HepG2 (cell line): ENCODE measurements around the gene THRA. TPM values are rescaled to one million over a fixed set of nuclear protein-coding genes. Genes with fewer than 3 reads are reported as not detected.

ENCODE experiments used
- BORCS8-MEF2B ChIP-seq: sonication (generic); formaldehyde crosslinking; IDR thresholded peaks from 2 replicates; pipeline ENCODE4 v1.8.0; 2022; ENCODE audit warnings: mild to moderate bottlenecking, missing genetic modification reagents
- HOXA3 ChIP-seq: sonication (generic); formaldehyde crosslinking; IDR thresholded peaks from 2 replicates; pipeline ENCODE4 v1.5.0; 2020; ENCODE audit warnings: missing genetic modification reagents
- KAT2B ChIP-seq: fragments of 150-350 bp; IDR thresholded peaks from 2 replicates; pipeline ENCODE4 v1.6.1; 2014; ENCODE audit warnings: low read depth, low read length, borderline replicate concordance
- NPAS2 ChIP-seq: sonication (generic); formaldehyde crosslinking; IDR thresholded peaks from 2 replicates; pipeline ENCODE4 v1.8.0; 2022; ENCODE audit warnings: mild to moderate bottlenecking, missing genetic modification reagents, borderline replicate concordance
- PHB2 ChIP-seq: fragments of 450-650 bp; IDR thresholded peaks from 2 replicates; pipeline ENCODE4 v1.6.1; 2018; ENCODE audit not compliant: partially characterized antibody
- PLRG1 ChIP-seq: fragments of 450-650 bp; conservative IDR thresholded peaks from 2 replicates; pipeline ENCODE4 v1.6.1; 2016
- RAD21 ChIP-seq: fragments of 450-650 bp; formaldehyde crosslinking; IDR thresholded peaks from 2 replicates; pipeline ENCODE4 v1.5.0; 2020; ENCODE audit warnings: mild to moderate bottlenecking
- SCMH1 ChIP-seq: sonication (generic); formaldehyde crosslinking; IDR thresholded peaks from 2 replicates; pipeline ENCODE4 v1.9.0; 2021; ENCODE audit warnings: missing genetic modification reagents, mild to moderate bottlenecking, borderline replicate concordance
- ZNF205 ChIP-seq: IDR thresholded peaks from 2 replicates; pipeline ENCODE4 v1.6.1; 2018; ENCODE audit warnings: missing biosample characterization, missing genetic modification reagents
- ZNF501 ChIP-seq: sonication (generic); formaldehyde crosslinking; IDR thresholded peaks from 2 replicates; pipeline ENCODE4 v1.5.1; 2020; ENCODE audit warnings: mild to moderate bottlenecking, moderate library complexity, missing genetic modification reagents
- ZNF644 ChIP-seq: IDR thresholded peaks from 2 replicates; pipeline ENCODE4 v1.6.1; 2016; ENCODE audit warnings: low read depth
- polyA plus RNA-seq, 8 experiments: library from polyadenylated mRNA; depleted of rRNA in 3 of 8; stranded (reverse) in 7 of 8; unstranded in 1 of 8; fragments of >200 nt; fragmentation: Illumina TruSeq in 4 of 8; extraction: Trizol in 4 of 8; gene quantifications; 2 replicates each; pipeline versions ENCODE4 v1.2.1 to v1.2.3, GENCODE V29; 2011 to 2016; ENCODE audit warnings: low read depth in 4 of 8, missing spikeins in 1 of 8, mixed read lengths in 1 of 8; ENCODE audit not compliant: insufficient read depth in 1 of 8
- total RNA-seq, 5 experiments: library from RNA; depleted of rRNA; stranded (reverse); fragments of >200 nt; fragmentation: Illumina TruSeq; extraction: Trizol; gene quantifications; 2 replicates each; pipeline ENCODE4 v1.2.3, GENCODE V29; 2016; ENCODE audit warnings: low read depth in 1 of 5
- TF ChIP-seq, protein P1 (sequence below), 2 experiments: sonication (generic) in 1 of 2; formaldehyde crosslinking in 1 of 2; IDR thresholded peaks; 2 replicates each; pipeline versions ENCODE4 v1.4.0 to v1.6.1; 2016 to 2020; ENCODE audit warnings: borderline replicate concordance in 1 of 2, low read depth in 1 of 2, mild to moderate bottlenecking in 1 of 2, missing genetic modification reagents in 1 of 2
- TF ChIP-seq, protein P2 (sequence below): sonication (generic); formaldehyde crosslinking; IDR thresholded peaks from 2 replicates; pipeline ENCODE4 v1.4.0; 2020; ENCODE audit warnings: missing genetic modification reagents
- TF ChIP-seq, protein P3 (sequence below): sonication (generic); formaldehyde crosslinking; IDR thresholded peaks from 2 replicates; pipeline ENCODE4 v1.4.0; 2020; ENCODE audit warnings: missing genetic modification reagents
- TF ChIP-seq, protein P4 (sequence below): IDR thresholded peaks from 2 replicates; pipeline ENCODE4 v1.6.1; 2016; ENCODE audit warnings: missing biosample characterization, missing genetic modification reagents, low read depth
- TF ChIP-seq, protein P5 (sequence below): sonication (generic); formaldehyde crosslinking; IDR thresholded peaks from 2 replicates; pipeline ENCODE4 v1.5.0; 2020; ENCODE audit warnings: mild to moderate bottlenecking, missing genetic modification reagents
- TF ChIP-seq, protein P6 (sequence below): sonication (generic); formaldehyde crosslinking; IDR thresholded peaks from 2 replicates; pipeline ENCODE4 v1.4.0; 2020; ENCODE audit warnings: mild to moderate bottlenecking, low read depth, missing genetic modification reagents

Gene THRA
- total and polyA plus RNA-seq, 2 of the 13 experiments (the other 11 are each of a cell fraction or from before 2014, with no cell fraction given) = 8.0 to 9.9 TPM

DNA sequence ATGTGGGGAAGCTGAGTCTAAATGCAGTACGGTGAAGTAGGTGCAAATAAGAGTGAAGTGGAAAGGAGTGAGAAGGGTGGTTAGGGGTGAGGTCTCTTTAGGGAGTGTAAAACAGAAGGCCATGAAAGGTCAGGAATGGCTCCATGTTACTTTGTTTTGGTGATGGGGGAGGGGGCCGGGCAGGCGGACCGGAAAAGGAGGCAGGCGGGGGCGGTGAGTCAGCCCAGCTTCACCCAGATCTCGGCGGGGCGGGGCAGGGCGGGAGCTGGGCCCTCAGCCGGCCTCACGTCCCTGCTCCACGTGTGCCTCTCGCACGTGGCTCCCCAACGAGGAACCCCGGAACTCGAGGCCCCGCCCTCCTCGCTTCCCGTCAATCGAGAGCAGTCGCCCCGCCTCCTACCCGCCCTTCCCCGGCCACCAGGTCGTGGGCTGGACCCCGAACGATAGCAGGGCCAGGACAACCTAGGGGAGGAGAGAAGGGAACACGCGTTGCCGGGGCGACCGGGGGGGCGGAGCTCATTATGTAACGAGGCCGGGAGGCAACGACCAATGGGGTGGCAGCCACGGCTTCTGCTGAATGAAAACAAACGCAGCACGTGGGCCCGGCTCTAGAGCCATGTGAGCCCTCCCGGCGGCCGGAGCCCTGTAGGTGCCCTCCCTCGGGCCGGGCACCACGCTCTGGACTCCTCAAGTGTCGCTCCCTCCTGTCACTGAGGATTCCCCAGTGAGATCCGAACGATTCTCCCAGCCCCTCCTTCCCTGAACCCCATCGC, 36.3 kb downstream of the THRA start (continued):
- TF ChIP-seq, protein P1, sequence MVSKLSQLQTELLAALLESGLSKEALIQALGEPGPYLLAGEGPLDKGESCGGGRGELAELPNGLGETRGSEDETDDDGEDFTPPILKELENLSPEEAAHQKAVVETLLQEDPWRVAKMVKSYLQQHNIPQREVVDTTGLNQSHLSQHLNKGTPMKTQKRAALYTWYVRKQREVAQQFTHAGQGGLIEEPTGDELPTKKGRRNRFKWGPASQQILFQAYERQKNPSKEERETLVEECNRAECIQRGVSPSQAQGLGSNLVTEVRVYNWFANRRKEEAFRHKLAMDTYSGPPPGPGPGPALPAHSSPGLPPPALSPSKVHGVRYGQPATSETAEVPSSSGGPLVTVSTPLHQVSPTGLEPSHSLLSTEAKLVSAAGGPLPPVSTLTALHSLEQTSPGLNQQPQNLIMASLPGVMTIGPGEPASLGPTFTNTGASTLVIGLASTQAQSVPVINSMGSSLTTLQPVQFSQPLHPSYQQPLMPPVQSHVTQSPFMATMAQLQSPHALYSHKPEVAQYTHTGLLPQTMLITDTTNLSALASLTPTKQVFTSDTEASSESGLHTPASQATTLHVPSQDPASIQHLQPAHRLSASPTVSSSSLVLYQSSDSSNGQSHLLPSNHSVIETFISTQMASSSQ (IDR thresholded peaks at IDR 0.05; ENCODE audit: low read depth) = peak; percentile 62; the same call in 1 of the 2 replicates
- TF ChIP-seq, protein P1 (CRISPR knock-in tag; IDR thresholded peaks at IDR 0.05; ENCODE audit: borderline replicate concordance) = peak; percentile 91; the same call in 1 of the 2 replicates
- peak; percentile 18; the same call in 1 of the 2 replicates for TF ChIP-seq ZNF644
- TF ChIP-seq, protein P2, sequence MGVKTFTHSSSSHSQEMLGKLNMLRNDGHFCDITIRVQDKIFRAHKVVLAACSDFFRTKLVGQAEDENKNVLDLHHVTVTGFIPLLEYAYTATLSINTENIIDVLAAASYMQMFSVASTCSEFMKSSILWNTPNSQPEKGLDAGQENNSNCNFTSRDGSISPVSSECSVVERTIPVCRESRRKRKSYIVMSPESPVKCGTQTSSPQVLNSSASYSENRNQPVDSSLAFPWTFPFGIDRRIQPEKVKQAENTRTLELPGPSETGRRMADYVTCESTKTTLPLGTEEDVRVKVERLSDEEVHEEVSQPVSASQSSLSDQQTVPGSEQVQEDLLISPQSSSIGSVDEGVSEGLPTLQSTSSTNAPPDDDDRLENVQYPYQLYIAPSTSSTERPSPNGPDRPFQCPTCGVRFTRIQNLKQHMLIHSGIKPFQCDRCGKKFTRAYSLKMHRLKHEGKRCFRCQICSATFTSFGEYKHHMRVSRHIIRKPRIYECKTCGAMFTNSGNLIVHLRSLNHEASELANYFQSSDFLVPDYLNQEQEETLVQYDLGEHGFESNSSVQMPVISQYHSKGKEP (CRISPR knock-in tag) = peak; percentile 94; the same call in 1 of the 2 replicates
- TF ChIP-seq PHB2 = no peak
- TF ChIP-seq, protein P3, sequence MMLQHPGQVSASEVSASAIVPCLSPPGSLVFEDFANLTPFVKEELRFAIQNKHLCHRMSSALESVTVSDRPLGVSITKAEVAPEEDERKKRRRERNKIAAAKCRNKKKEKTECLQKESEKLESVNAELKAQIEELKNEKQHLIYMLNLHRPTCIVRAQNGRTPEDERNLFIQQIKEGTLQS (CRISPR knock-in tag) = peak; percentile 91
- TF ChIP-seq ZNF205 (CRISPR knock-in tag) = peak; percentile 88; the same call in 1 of the 2 replicates
- TF ChIP-seq SCMH1 (CRISPR knock-in tag) = no peak
- TF ChIP-seq PLRG1 = no peak
- TF ChIP-seq, protein P4, sequence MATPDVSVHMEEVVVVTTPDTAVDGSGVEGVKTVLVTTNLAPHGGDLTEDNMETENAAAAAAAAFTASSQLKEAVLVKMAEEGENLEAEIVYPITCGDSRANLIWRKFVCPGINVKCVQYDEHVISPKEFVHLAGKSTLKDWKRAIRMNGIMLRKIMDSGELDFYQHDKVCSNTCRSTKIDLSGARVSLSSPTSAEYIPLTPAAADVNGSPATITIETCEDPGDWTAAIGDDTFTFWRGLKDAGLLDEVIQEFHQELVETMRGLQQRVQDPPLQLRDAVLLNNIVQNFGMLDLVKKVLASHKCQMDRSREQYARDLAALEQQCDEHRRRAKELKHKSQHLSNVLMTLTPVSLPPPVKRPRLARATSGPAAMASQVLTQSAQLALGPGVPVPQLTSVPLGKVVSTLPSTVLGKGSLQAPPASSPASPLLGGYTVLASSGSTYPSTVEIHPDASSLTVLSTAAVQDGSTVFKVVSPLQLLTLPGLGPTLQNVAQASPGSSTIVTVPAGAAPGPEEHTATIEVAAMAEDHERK (CRISPR knock-in tag) = peak; percentile 32; the same call in 1 of the 2 replicates
- TF ChIP-seq, protein P5, sequence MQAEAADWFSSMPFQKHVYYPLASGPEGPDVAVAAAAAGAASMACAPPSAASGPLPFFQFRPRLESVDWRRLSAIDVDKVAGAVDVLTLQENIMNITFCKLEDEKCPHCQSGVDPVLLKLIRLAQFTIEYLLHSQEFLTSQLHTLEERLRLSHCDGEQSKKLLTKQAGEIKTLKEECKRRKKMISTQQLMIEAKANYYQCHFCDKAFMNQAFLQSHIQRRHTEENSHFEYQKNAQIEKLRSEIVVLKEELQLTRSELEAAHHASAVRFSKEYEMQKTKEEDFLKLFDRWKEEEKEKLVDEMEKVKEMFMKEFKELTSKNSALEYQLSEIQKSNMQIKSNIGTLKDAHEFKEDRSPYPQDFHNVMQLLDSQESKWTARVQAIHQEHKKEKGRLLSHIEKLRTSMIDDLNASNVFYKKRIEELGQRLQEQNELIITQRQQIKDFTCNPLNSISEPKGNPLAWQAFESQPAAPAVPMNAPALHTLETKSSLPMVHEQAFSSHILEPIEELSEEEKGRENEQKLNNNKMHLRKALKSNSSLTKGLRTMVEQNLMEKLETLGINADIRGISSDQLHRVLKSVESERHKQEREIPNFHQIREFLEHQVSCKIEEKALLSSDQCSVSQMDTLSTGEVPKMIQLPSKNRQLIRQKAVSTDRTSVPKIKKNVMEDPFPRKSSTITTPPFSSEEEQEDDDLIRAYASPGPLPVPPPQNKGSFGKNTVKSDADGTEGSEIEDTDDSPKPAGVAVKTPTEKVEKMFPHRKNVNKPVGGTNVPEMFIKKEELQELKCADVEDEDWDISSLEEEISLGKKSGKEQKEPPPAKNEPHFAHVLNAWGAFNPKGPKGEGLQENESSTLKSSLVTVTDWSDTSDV = peak; percentile 97
- no peak; the same call in none of the 2 replicates for TF ChIP-seq RAD21 (CRISPR knock-in tag)
- TF ChIP-seq BORCS8-MEF2B (CRISPR knock-in tag) = peak; percentile 91
- TF ChIP-seq, protein P6, sequence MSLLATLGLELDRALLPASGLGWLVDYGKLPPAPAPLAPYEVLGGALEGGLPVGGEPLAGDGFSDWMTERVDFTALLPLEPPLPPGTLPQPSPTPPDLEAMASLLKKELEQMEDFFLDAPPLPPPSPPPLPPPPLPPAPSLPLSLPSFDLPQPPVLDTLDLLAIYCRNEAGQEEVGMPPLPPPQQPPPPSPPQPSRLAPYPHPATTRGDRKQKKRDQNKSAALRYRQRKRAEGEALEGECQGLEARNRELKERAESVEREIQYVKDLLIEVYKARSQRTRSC (CRISPR knock-in tag) = 0 out of 2 replicates have a peak, but pooled peaks have one; percentile 72
- peak; percentile 100 for TF ChIP-seq NPAS2 (CRISPR knock-in tag)
- no peak for TF ChIP-seq KAT2B
- peak; percentile 6; the same call in 1 of the 2 replicates for TF ChIP-seq ZNF501
- TF ChIP-seq HOXA3 (CRISPR knock-in tag) = peak; percentile 96
